ENCODE results near the gene GBP4.

Gene GBP4

DNA sequence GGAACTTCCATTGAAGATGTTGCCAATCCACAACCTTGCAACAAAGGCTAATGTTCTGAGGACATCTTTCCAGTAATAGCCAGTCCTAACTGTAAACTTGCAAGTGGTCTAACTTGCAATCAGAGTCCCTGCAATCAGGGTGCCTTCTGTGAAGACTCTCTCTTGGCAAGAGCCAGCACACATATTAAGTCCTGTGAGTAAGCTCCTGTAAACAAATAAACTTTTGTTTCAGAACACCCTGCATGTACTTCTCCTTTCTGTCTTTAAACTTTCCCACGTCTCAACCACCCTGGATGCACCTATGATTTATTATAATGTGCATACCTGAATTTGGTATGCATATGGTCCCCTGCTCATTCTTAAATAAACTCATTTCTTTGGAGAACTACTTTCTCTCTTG, 32.0 kb downstream of the GBP4 start:
- in situ Hi-C loops (cut with HindIII; ENCODE audit: low sequenced_read_pairs), result no loop called here
- DNase-seq (ENCODE audit: low read depth, low spot score), result no peak
- TF ChIP-seq, protein P1, sequence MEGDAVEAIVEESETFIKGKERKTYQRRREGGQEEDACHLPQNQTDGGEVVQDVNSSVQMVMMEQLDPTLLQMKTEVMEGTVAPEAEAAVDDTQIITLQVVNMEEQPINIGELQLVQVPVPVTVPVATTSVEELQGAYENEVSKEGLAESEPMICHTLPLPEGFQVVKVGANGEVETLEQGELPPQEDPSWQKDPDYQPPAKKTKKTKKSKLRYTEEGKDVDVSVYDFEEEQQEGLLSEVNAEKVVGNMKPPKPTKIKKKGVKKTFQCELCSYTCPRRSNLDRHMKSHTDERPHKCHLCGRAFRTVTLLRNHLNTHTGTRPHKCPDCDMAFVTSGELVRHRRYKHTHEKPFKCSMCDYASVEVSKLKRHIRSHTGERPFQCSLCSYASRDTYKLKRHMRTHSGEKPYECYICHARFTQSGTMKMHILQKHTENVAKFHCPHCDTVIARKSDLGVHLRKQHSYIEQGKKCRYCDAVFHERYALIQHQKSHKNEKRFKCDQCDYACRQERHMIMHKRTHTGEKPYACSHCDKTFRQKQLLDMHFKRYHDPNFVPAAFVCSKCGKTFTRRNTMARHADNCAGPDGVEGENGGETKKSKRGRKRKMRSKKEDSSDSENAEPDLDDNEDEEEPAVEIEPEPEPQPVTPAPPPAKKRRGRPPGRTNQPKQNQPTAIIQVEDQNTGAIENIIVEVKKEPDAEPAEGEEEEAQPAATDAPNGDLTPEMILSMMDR (IDR thresholded peaks at IDR 0.05; ENCODE audit: low read depth, low read length), result no peak
- no peak overlapping the region for H3K4me3 ChIP-seq (ENCODE audit: low read depth, low read length)

DNA sequence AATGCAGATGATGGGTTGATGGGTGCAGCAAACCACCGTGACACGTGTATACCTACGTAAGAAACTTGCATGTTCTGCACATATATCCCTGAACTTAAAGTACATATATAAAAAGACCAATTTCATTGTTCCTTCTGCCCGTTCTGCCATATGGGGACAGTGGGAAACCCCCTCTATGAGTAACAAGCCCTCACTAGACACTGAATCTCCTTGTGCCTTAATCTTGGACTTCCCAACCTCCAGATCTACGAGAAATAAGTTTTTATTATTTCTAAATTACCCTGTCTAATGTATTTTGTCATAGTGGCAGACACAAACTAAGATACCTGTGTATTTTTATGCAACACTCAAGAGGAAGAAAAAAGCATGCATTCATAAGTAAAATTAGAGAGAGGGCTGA, 32.9 kb downstream of the GBP4 start:
- H3K4me3 ChIP-seq (ENCODE audit: low read depth, low read length), result no peak overlapping the region
- TF ChIP-seq, protein P1 (IDR thresholded peaks at IDR 0.05; ENCODE audit: low read depth, low read length), result no peak
- DNase-seq (ENCODE audit: low read depth, low spot score), result no peak
- in situ Hi-C loops (cut with HindIII; ENCODE audit: low sequenced_read_pairs), result no loop called here

DNA sequence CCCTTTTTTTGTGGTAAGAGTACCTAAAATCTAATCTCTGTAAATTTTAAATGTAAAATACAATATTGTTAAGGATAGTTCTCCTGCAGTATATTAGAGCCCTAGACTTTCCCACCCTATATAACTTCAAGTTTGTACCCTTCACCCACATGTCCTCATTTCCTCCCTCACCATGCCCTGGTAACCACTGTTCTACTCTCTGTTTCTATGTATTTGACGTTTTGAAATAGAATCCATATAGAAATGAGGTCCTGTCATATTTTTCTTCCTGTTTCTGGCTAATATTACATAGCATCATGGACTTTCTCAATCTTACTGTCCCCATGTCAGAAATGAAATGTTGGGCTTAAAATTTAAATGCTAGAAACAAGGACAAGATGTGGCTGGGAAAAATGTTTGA, 47.7 kb downstream of the GBP4 start:
- no peak for DNase-seq (ENCODE audit: low read depth, low spot score)
- in situ Hi-C loops (cut with HindIII; ENCODE audit: low sequenced_read_pairs), result no loop called here
- TF ChIP-seq, protein P1 (IDR thresholded peaks at IDR 0.05; ENCODE audit: low read depth, low read length), result no peak
- H3K4me3 ChIP-seq (ENCODE audit: low read depth, low read length), result no peak overlapping the region

DNA sequence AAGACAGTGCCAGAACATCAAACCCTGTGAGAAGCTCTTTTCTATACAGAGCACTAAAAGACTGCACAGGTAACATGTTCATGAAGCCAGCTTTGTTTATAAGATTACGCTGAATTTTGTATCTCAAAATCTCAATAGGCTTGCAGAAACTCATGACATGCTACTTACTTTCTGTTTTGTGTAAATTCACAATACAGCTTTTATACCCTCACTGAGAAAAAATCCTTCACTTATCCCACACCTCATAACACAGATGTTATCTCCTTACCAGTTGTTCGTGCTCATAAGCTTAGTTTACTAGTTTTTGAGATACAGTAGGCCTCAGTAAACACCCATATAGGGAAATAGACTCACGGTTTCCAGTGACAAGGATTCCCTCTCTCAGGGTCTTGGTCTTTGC, 48.8 kb downstream of the GBP4 start:
- no peak for DNase-seq (ENCODE audit: low read depth, low spot score)
- H3K4me3 ChIP-seq (ENCODE audit: low read depth, low read length), result no peak overlapping the region
- TF ChIP-seq, protein P1 (IDR thresholded peaks at IDR 0.05; ENCODE audit: low read depth, low read length), result no peak
- in situ Hi-C loops (cut with HindIII; ENCODE audit: low sequenced_read_pairs), result no loop called here

DNA sequence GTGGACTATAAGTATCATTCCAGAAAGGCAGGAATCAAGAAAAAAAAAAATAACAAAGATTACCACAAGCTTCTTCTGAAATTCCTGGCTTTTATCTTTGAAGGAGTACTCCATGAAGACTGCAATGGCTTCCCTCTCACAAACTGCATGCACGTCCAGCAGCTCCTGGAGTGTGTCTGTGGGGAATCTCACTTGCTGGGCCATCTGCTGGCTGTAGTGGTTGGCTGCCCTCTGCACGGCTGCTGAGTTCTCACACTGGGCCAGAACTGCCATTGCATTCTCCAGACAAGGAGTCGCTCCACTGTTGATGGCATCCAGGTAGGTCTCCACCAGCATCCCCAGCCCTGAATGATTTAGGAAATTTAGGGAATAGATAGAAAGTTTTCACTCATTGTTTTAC, 49.5 kb downstream of the GBP4 start:
- in situ Hi-C loops (cut with HindIII; ENCODE audit: low sequenced_read_pairs), result no loop called here
- H3K4me3 ChIP-seq (ENCODE audit: low read depth, low read length), result no peak overlapping the region
- TF ChIP-seq, protein P1 (IDR thresholded peaks at IDR 0.05; ENCODE audit: low read depth, low read length), result peak; percentile 36
- peak; percentile 8 for DNase-seq (ENCODE audit: low read depth, low spot score)

DNA sequence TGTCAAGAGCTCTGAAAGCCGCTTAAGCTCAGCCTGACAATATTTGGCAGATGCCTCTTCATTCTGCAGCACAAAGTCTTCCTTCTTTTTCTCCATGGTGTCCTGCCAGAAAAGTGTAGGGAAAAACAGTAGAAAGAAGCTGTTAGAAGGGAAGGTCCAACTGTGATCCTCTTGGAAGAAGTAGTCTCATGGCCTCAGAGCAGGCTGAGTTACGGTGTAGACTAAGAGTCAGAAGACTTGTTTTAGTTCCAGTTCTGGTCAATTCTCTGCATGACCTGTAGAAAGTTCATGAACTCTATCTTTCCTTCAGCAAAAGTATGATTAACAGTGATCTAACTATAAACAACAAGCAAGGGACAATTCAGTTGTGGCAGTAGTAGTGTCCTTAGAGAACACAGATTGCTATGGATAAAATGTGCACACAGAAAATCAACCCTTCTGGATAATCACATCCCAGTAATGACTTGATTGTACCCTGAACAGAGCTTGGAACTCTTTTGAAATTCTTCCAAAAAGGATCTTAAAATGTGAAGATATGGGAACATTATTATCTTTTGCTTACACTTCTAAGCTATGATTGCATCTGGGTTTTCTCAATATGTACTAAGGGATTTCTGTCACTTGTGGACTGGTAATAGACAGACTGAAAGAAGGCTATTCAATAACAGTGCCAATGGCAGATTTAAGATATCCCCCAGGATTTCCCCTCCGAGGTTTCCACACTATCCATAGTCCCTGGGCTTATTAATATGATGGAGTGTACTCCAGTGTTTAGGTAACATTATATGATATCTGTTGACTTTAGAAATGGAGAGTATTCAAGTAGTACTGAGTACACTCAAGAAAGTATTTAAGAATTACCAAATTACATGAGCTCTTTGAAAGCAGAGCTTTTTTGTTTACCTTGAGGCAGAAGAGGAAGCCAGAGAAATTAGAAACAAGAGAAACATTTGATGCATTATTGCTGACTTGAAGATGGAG, 50.8 kb downstream of the GBP4 start:
- TF ChIP-seq, protein P1 (IDR thresholded peaks at IDR 0.05; ENCODE audit: low read depth, low read length), result no peak
- no peak for DNase-seq (ENCODE audit: low read depth, low spot score)
- in situ Hi-C loops (cut with HindIII; ENCODE audit: low sequenced_read_pairs), result no loop called here
- no peak overlapping the region for H3K4me3 ChIP-seq (ENCODE audit: low read depth, low read length)

Measured in astrocyte of the spinal cord (primary cell).